H1 (cell line): ENCODE results near the gene LOXL1. TPM values are rescaled to one million over a fixed set of nuclear protein-coding genes. Genes with fewer than 3 reads are reported as not detected.

Experiments used
- CTCF ChIA-PET: fragments of 300-600 bp; sonication (Branson Sonifier 250); formaldehyde crosslinking; loops from one replicate; lab custom pipeline; 2021; ENCODE audit not compliant: partially characterized antibody; lab: Charles Lee
- POLR2A ChIA-PET: fragments of 300-600 bp; sonication (Branson Sonifier 250); formaldehyde crosslinking; loops from one replicate; lab custom pipeline; 2021; ENCODE audit warnings: inconsistent platforms; ENCODE audit not compliant: partially characterized antibody; lab: Charles Lee
- DNase-seq, 2 experiments: peaks; one replicate each; pipeline versions ENCODE4 v3.0.0 to v3.0.0-alpha.2; 2010 to 2022; ENCODE audit warnings: low spot score in 2 of 2, low read depth in 1 of 2, mixed read lengths in 1 of 2
- FAIRE-seq: peaks from 2 replicates; lab custom pipeline; 2011; peaks lifted over from hg19 to GRCh38; lab: Jason Lieb, UNC
- H2AFZ ChIP-seq: 2 replicates; pipeline ENCODE4 v1.8.1; 2012; ENCODE audit warnings: low read length, inconsistent platforms
- H2AK5ac ChIP-seq: 2 replicates; pipeline ENCODE4 v1.6.1; 2013; ENCODE audit warnings: low read depth, low read length
- H2BK120ac ChIP-seq: replicated peaks from 2 replicates; pipeline ENCODE3; 2013; ENCODE audit warnings: low read depth, low read length, inconsistent platforms
- H2BK12ac ChIP-seq: 2 replicates; pipeline ENCODE4 v1.6.1; 2013; ENCODE audit warnings: low read depth, low read length
- H2BK15ac ChIP-seq: 2 replicates; pipeline ENCODE4 v1.6.1; 2013; ENCODE audit warnings: low read length
- H2BK20ac ChIP-seq: 2 replicates; pipeline ENCODE4 v1.6.1; 2013; ENCODE audit warnings: low read length
- H2BK5ac ChIP-seq: 2 replicates; pipeline ENCODE4 v1.6.1; 2013; ENCODE audit warnings: low read depth, low read length
- H3K14ac ChIP-seq: 2 replicates; pipeline ENCODE4 v1.6.1; 2013; ENCODE audit warnings: inconsistent platforms; ENCODE audit not compliant: insufficient read length
- H3K18ac ChIP-seq: 2 replicates; pipeline ENCODE4 v1.6.1; 2013; ENCODE audit warnings: low read length; ENCODE audit errors: extremely low read depth
- H3K23ac ChIP-seq: 2 replicates; pipeline ENCODE4 v1.6.1; 2013; ENCODE audit warnings: inconsistent platforms; ENCODE audit not compliant: insufficient read length
- H3K23me2 ChIP-seq: 2 replicates; pipeline ENCODE4 v1.6.1; 2013; ENCODE audit warnings: low read depth, low read length
- H3K27ac ChIP-seq: 2 replicates; pipeline ENCODE4 v1.6.1; 2011; ENCODE audit warnings: low read depth, low read length, inconsistent platforms
- H3K27me3 ChIP-seq, 4 experiments: replicated peaks in 1 of 4; 1 replicate in 1 of 4; 2 replicates in 3 of 4; pipeline versions ENCODE4 v1.6.1 to v1.8.1; 2011 to 2013; ENCODE audit warnings: low read length in 3 of 4, mild to moderate bottlenecking in 3 of 4, inconsistent platforms in 2 of 4, mixed read lengths in 2 of 4, moderate library complexity in 1 of 4; ENCODE audit not compliant: control insufficient read depth in 3 of 4, insufficient read depth in 3 of 4; ENCODE audit errors: extremely low read depth in 1 of 4
- H3K36me3 ChIP-seq, 4 experiments: 2 replicates each; pipeline versions ENCODE4 v1.6.1 to v1.8.1; 2011 to 2013; ENCODE audit warnings: mild to moderate bottlenecking in 4 of 4, low read length in 3 of 4, moderate library complexity in 2 of 4, control low read depth in 1 of 4, inconsistent platforms in 1 of 4; ENCODE audit not compliant: insufficient read depth in 4 of 4, control insufficient read depth in 2 of 4
- H3K4ac ChIP-seq: replicated peaks from 2 replicates; pipeline ENCODE3; 2013; ENCODE audit warnings: low read length, low read depth, mixed read lengths, inconsistent platforms; ENCODE audit not compliant: insufficient read length
- H3K4me1 ChIP-seq, 4 experiments: replicated peaks in 1 of 4; 1 replicate in 1 of 4; 2 replicates in 3 of 4; pipeline versions ENCODE4 v1.6.1 to v1.8.1; 2011 to 2013; ENCODE audit warnings: low read length in 3 of 4, inconsistent platforms in 2 of 4, mixed read lengths in 1 of 4; ENCODE audit not compliant: insufficient read depth in 4 of 4, control insufficient read depth in 3 of 4
- H3K4me2 ChIP-seq, 2 experiments: 2 replicates each; pipeline versions ENCODE4 v1.6.1 to v1.8.1; 2011 to 2013; ENCODE audit warnings: low read depth in 2 of 2, low read length in 2 of 2, control low read depth in 1 of 2, inconsistent platforms in 1 of 2, mild to moderate bottlenecking in 1 of 2; ENCODE audit not compliant: insufficient read depth in 1 of 2
- H3K4me3 ChIP-seq, 4 experiments: fragments of 200-600, 300-600 bp in 1 of 4; sonication (generic), shearing (Covaris generic), sonication (Bioruptor Twin) in 1 of 4; 2 replicates each; pipeline versions ENCODE4 v1.5.1 to v1.8.1; 2011 to 2016; ENCODE audit warnings: low read length in 4 of 4, low read depth in 3 of 4, control low read depth in 2 of 4, inconsistent platforms in 2 of 4, mild to moderate bottlenecking in 2 of 4, mixed read lengths in 1 of 4, moderate library complexity in 1 of 4; ENCODE audit not compliant: insufficient read depth in 2 of 4; ENCODE audit errors: extremely low read depth in 1 of 4
- H3K56ac ChIP-seq: replicated peaks from 2 replicates; pipeline ENCODE3; 2013; ENCODE audit warnings: low read depth, mild to moderate bottlenecking, mixed read lengths, low read length, inconsistent platforms; ENCODE audit not compliant: insufficient read length
- H3K79me1 ChIP-seq: 2 replicates; pipeline ENCODE4 v1.6.1; 2013; ENCODE audit warnings: low read depth, low read length, control low read depth
- H3K79me2 ChIP-seq, 2 experiments: 2 replicates each; pipeline versions ENCODE4 v1.6.1 to v1.8.1; 2012 to 2013; ENCODE audit warnings: low read length in 2 of 2, mild to moderate bottlenecking in 2 of 2, inconsistent platforms in 1 of 2; ENCODE audit not compliant: insufficient read depth in 2 of 2, control insufficient read depth in 1 of 2
- H3K9ac ChIP-seq, 4 experiments: replicated peaks in 1 of 4; 1 replicate in 1 of 4; 2 replicates in 3 of 4; pipeline versions ENCODE4 v1.6.1 to v1.8.1; 2011 to 2013; ENCODE audit warnings: low read depth in 3 of 4, low read length in 3 of 4, control low read depth in 2 of 4, mild to moderate bottlenecking in 2 of 4, moderate library complexity in 2 of 4, inconsistent platforms in 1 of 4; ENCODE audit errors: extremely low read depth in 1 of 4
- H3K9me3 ChIP-seq, 2 experiments: 2 replicates each; pipeline versions ENCODE4 v1.6.1 to v1.8.1; 2012 to 2013; ENCODE audit warnings: mild to moderate bottlenecking in 2 of 2, moderate library complexity in 2 of 2, control low read depth in 1 of 2, inconsistent platforms in 1 of 2, low read depth in 1 of 2, low read length in 1 of 2, mixed read lengths in 1 of 2; ENCODE audit not compliant: insufficient read depth in 2 of 2
- H4K20me1 ChIP-seq, 2 experiments: replicated peaks in 1 of 2; 2 replicates each; pipeline versions ENCODE3 to v1.8.1; 2011 to 2013; ENCODE audit warnings: inconsistent platforms in 2 of 2, low read length in 2 of 2, mild to moderate bottlenecking in 1 of 2; ENCODE audit not compliant: insufficient read depth in 2 of 2, control insufficient read depth in 1 of 2
- H4K5ac ChIP-seq: 2 replicates; pipeline ENCODE4 v1.6.1; 2013; ENCODE audit warnings: low read length, low read depth, mixed read lengths, inconsistent platforms; ENCODE audit not compliant: insufficient read length
- H4K8ac ChIP-seq: 2 replicates; pipeline ENCODE4 v1.8.0; 2013; ENCODE audit warnings: mild to moderate bottlenecking, moderate library complexity, low read length, inconsistent platforms; ENCODE audit not compliant: insufficient read depth; ENCODE audit errors: extremely low read depth
- H4K91ac ChIP-seq: replicated peaks from 2 replicates; pipeline ENCODE3; 2013; ENCODE audit warnings: low read length, mixed read lengths, inconsistent platforms; ENCODE audit not compliant: insufficient read length
- ASH2L ChIP-seq: fragments of 200-600, 300-600 bp; sonication (generic); IDR thresholded peaks from one replicate; pipeline ENCODE4 v1.7.1; 2017; ENCODE audit warnings: low read length
- CBX5 ChIP-seq: fragments of 300-800, 300-1000 bp; sonication (generic); IDR thresholded peaks from 2 replicates; pipeline ENCODE4 v1.7.1; 2016; ENCODE audit warnings: antibody characterized with exemption, low read length, low read depth
- KDM4A ChIP-seq: IDR thresholded peaks from one replicate; pipeline ENCODE4 v1.7.1; 2012; ENCODE audit warnings: low read depth, mild to moderate bottlenecking, moderate library complexity, low read length, inconsistent platforms; ENCODE audit not compliant: severe bottlenecking
- MAX ChIP-seq: IDR thresholded peaks from 2 replicates; pipeline ENCODE4 v1.6.1; 2012; ENCODE audit warnings: inconsistent platforms
- NRF1 ChIP-seq: IDR thresholded peaks from 2 replicates; pipeline ENCODE4 v1.6.1; 2011; ENCODE audit warnings: mild to moderate bottlenecking, low read depth, low read length, improper control_type of control experiment
- RBBP5 ChIP-seq: IDR thresholded peaks from 2 replicates; pipeline ENCODE4 v1.7.1; 2012; ENCODE audit warnings: low read depth, mild to moderate bottlenecking, inconsistent platforms, low read length, moderate library complexity, borderline replicate concordance
- SIRT6 ChIP-seq: IDR thresholded peaks from one replicate; pipeline ENCODE4 v1.7.1; 2012; ENCODE audit warnings: low read length, inconsistent platforms
- TAF7 ChIP-seq: optimal IDR thresholded peaks from 2 replicates; pipeline ENCODE3; 2011; ENCODE audit warnings: low read depth, mild to moderate bottlenecking, inconsistent platforms, low read length, moderate library complexity, borderline replicate concordance
- WGBS, 2 experiments: shearing (Covaris generic) in 1 of 2; methylation state at CpG; one replicate each; pipeline versions ENCODE4 v1.1.6 to v1.1.7; 2013 to 2015; ENCODE audit warnings: low lambda C conversion rate in 2 of 2, mixed read lengths in 2 of 2, inconsistent platforms in 1 of 2, low coverage in 1 of 2, missing lambda C conversion rate in 1 of 2; ENCODE audit not compliant: insufficient replicate concordance in 2 of 2, insufficient coverage in 1 of 2, insufficient read length in 1 of 2; ENCODE audit errors: extremely low coverage in 1 of 2, missing lambda C conversion rate in 1 of 2; 5-methylcytosine and 5-hydroxymethylcytosine counted together
- polyA plus RNA-seq, 7 experiments: library from polyadenylated mRNA; depleted of rRNA in 3 of 7; stranded (reverse) in 5 of 7; unstranded in 2 of 7; fragments of >200 nt in 5 of 7; fragments of 200-250 nt in 2 of 7; gene quantifications; 1 replicate in 5 of 7; 2 replicates in 1 of 7; 4 replicates in 1 of 7; pipeline versions ENCODE4 v1.2.1 to v1.2.3, GENCODE V29; 2011 to 2013; ENCODE audit warnings: missing spikeins in 2 of 7, mixed read lengths in 2 of 7
- total RNA-seq: library from RNA; stranded (reverse); fragmentation: NEBNext Ultra II Directional; extraction: Animal tissue kit (Norgen Biotek cat#: 25700); gene quantifications from 2 replicates; pipeline ENCODE4 v1.2.1, GENCODE V29; 2021
- TF ChIP-seq, protein P1 (sequence below), 3 experiments: IDR thresholded peaks; 1 replicate in 2 of 3; 2 replicates in 1 of 3; pipeline versions ENCODE4 v1.5.1 to v1.6.1; 2011; ENCODE audit warnings: low read length in 3 of 3, mild to moderate bottlenecking in 3 of 3, inconsistent platforms in 2 of 3, low read depth in 1 of 3, moderate library complexity in 1 of 3; ENCODE audit not compliant: insufficient read depth in 1 of 3; ENCODE audit errors: control extremely low read depth in 1 of 3

Gene LOXL1
- total and polyA plus RNA-seq, 2 of the 8 experiments (the other 6 are each of a cell fraction or from before 2014, with no cell fraction given), result 8.1 to 14.4 TPM

- FAIRE-seq (no peak), DNase-seq (no peak)
- H2AK5ac ChIP-seq, result no peak overlapping the region
- peak overlapping the region in 2 of 4 experiments; percentile 12 to 31; a peak in 3 of 7 replicates for H3K9ac ChIP-seq
- peak overlapping the region; percentile 41 for H2BK120ac ChIP-seq
- peak overlapping the region; percentile 7 to 59; a peak in 3 of 4 replicates for H3K4me2 ChIP-seq
- no peak overlapping the region for H4K5ac ChIP-seq
- H3K9me3 ChIP-seq, result no peaks in the 10 kb centered on the region
- H3K79me2 ChIP-seq, result no peaks in the 10 kb centered on the region
- ChIA-PET POLR2A (interaction anchor here (0.9 to 1.6 kb wide), 4 partner anchors 11 to 75 kb away, joined by 3 to 5 read pairs (median 4); no protein-coding TSS in a partner anchor), CTCF (interaction anchor here (0.6 to 4.0 kb wide), 20 partner anchors 9 to 938 kb away, joined by 3 to 55 read pairs (median 5); no protein-coding TSS in a partner anchor)
- H3K23me2 ChIP-seq, result no peaks in the 10 kb centered on the region
- no peaks in the 10 kb centered on the region for H3K79me1 ChIP-seq
- no peak overlapping the region for H3K4ac ChIP-seq
- H2BK12ac ChIP-seq, result peak overlapping the region; percentile 94; the same call in 1 of the 2 replicates
- H3K4me1 ChIP-seq, result peaks cover 0 to 13% (median 6%) of the 10 kb centered on the region in 4 experiments; a peak in 6 of 7 replicates
- H3K18ac ChIP-seq, result peak overlapping the region; percentile 94
- peak overlapping the region; percentile 93 for H2BK20ac ChIP-seq
- no peaks in the 10 kb centered on the region for H4K20me1 ChIP-seq
- no peak overlapping the region for H3K56ac ChIP-seq
- no peaks in the 10 kb centered on the region for H3K27me3 ChIP-seq
- peak overlapping the region; percentile 95; the same call in 1 of the 2 replicates for H2BK15ac ChIP-seq
- H3K4me3 ChIP-seq, result peak overlapping the region in 2 of 4 experiments; percentile 12 to 17; a peak in 3 of 8 replicates
- no peak overlapping the region for H3K14ac ChIP-seq
- H2BK5ac ChIP-seq, result peak overlapping the region; percentile 82; the same call in 1 of the 2 replicates
- H4K91ac ChIP-seq, result peak overlapping the region; percentile 75
- H4K8ac ChIP-seq, result peak overlapping the region; percentile 36
- peak overlapping the region; percentile 96 for H2AFZ ChIP-seq
- WGBS, 2 experiments, result 32% methylated on average over 13 of the region's 13 CpGs; no CpG with 5 or more reads in 1 of the 2 experiments
- H3K27ac ChIP-seq, result no peak overlapping the region
- H3K23ac ChIP-seq, result no peak overlapping the region
- H3K36me3 ChIP-seq, result no peaks in the 10 kb centered on the region
- TF ChIP-seq RBBP5 (0 out of 2 replicates have a peak, but pooled peaks have one; percentile 35), ASH2L (peak; percentile 33), NRF1 (no peak), TAF7 (no peak), SIRT6 (no peak), KDM4A (peak; percentile 21), CBX5 (no peak), MAX (0 out of 2 replicates have a peak, but pooled peaks have one; percentile 51)
- TF ChIP-seq, protein P1, sequence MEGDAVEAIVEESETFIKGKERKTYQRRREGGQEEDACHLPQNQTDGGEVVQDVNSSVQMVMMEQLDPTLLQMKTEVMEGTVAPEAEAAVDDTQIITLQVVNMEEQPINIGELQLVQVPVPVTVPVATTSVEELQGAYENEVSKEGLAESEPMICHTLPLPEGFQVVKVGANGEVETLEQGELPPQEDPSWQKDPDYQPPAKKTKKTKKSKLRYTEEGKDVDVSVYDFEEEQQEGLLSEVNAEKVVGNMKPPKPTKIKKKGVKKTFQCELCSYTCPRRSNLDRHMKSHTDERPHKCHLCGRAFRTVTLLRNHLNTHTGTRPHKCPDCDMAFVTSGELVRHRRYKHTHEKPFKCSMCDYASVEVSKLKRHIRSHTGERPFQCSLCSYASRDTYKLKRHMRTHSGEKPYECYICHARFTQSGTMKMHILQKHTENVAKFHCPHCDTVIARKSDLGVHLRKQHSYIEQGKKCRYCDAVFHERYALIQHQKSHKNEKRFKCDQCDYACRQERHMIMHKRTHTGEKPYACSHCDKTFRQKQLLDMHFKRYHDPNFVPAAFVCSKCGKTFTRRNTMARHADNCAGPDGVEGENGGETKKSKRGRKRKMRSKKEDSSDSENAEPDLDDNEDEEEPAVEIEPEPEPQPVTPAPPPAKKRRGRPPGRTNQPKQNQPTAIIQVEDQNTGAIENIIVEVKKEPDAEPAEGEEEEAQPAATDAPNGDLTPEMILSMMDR (IDR thresholded peaks at IDR 0.05; ENCODE audit: control extremely low read depth in 1 of 3, insufficient read depth in 1 of 3, low read depth in 1 of 3, low read length in 3 of 3), result no peak
Observed at GRCh38 chr15:73965094-73965757, 39.0 kb downstream of the LOXL1 start.
